Measurements from ENCODE around the gene UGT1A9. TPM values are rescaled to one million over a fixed set of nuclear protein-coding genes. Genes with fewer than 3 reads are reported as not detected.
"Not testable (repeated sequence)": the region's sequence is repeated elsewhere in the genome, so short reads cannot be mapped to it uniquely, and the experiment has no call there.

UGT1A9 gene
- total RNA-seq, 1 experiment from 2014 or later: not detected

DNA sequence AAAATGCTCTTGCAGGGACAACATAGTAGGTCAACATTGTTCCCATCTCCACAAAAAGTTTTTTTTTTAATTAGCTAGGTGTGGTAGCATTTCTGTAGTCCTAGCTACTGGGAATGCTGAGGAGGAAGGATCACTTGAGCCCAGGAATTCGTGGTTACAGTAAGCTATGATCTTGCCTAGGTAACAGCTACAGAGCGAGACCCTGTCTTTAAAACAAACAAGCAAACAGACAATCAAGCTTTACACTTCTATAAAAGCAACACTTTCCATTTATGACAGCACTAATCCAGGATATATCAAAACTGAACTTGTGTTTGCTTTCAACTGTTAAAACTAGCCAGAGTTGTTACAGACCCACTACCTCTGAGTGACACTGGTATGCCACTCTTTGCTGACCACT is 69.2 kb downstream of the UGT1A9 start:
- POLR2A ChIA-PET (ENCODE audit: unreplicated experiment): interaction anchor here (0.6 kb wide), 3 partner anchors 41 to 1330 kb away, joined by 3 to 8 read pairs (median 3); no protein-coding TSS in a partner anchor
- Histone ChIP-seq H3K4me1 (replicated peaks; ENCODE audit: insufficient read depth) (no peaks in the 10 kb centered on the region), H3K27ac (0 out of 2 replicates have a peak overlapping the region, but pooled peaks have one; percentile 9), H3K9me3 (ENCODE audit: insufficient read depth, low read depth) (no peaks in the 10 kb centered on the region), H3K79me2 (ENCODE audit: low read depth) (peaks cover 95% of the 10 kb centered on the region), H3K4me2 (no peak overlapping the region), H3K27me3 (ENCODE audit: insufficient read depth, low read depth) (no peaks in the 10 kb centered on the region), H3K36me3 (ENCODE audit: low read depth) (peaks cover 77% of the 10 kb centered on the region), H4K20me1 (ENCODE audit: insufficient read depth) (peaks cover 53% of the 10 kb centered on the region), H2AFZ (no peak overlapping the region), H3K4me3 (no peak overlapping the region), H3K9me2 (ENCODE audit: insufficient read depth) (no peaks in the 10 kb centered on the region), H3F3A (ENCODE audit: insufficient read depth, low read depth) (peaks cover 40% of the 10 kb centered on the region)
- no TSS peak for BruUV-seq (replicated peaks)
- TF ChIP-seq EZH2 (IDR thresholded peaks at IDR 0.05; ENCODE audit: low read depth): no peak
- TF ChIP-seq, protein P1, sequence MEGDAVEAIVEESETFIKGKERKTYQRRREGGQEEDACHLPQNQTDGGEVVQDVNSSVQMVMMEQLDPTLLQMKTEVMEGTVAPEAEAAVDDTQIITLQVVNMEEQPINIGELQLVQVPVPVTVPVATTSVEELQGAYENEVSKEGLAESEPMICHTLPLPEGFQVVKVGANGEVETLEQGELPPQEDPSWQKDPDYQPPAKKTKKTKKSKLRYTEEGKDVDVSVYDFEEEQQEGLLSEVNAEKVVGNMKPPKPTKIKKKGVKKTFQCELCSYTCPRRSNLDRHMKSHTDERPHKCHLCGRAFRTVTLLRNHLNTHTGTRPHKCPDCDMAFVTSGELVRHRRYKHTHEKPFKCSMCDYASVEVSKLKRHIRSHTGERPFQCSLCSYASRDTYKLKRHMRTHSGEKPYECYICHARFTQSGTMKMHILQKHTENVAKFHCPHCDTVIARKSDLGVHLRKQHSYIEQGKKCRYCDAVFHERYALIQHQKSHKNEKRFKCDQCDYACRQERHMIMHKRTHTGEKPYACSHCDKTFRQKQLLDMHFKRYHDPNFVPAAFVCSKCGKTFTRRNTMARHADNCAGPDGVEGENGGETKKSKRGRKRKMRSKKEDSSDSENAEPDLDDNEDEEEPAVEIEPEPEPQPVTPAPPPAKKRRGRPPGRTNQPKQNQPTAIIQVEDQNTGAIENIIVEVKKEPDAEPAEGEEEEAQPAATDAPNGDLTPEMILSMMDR (conservative IDR thresholded peaks at IDR 0.05): no peak
- CTCF ChIA-PET: no interaction called here
- DNase-seq: peak in 1 of 2 experiments; percentile 26
- intact Hi-C loops (cut with micrococcal nuclease; ENCODE audit: unreplicated experiment): no loop called here

DNA sequence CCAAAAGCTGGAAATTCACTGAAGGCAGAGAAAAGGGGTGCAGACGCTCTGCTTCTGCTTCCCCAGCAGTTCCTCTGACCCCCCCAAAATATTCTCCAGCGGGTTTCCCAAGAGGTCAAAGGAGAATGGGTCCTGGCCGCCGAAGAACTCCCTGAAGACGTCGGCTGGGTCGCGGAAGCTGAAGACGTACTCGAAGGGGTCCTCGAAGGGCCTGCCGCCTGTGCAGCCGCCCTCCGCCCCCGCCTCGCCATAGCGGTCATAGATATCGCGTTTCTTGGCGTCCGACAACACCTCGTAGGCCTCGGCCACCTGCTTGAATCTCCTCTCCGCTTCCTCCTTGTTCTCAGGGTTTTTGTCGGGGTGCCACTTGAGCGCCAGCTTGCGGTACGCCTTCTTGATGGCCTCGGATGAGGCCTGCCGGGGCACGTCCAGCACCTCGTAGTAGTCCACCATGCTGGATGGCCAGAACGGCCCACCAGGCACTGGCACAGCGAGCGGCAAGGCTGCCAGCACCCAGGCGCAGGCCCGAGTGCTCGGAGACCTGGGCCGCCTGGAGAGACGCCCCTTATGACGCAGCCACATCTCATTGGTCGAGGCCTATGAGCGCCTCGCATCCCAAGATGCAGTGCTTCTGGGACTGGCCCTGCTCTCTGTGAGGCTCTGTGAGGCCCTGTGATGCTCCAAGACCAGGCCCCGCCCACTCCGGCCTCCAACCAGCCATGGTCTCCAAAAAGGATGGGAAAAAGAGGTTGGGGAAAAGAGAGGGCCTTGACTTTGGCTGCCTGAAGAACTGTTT is 72.0 kb downstream of the UGT1A9 start:
- peak in 1 of 2 experiments; percentile 26 for DNase-seq
- Histone ChIP-seq H3K4me3 (no peak overlapping the region), H3K9me2 (ENCODE audit: insufficient read depth) (no peaks in the 10 kb centered on the region), H3K4me1 (replicated peaks; ENCODE audit: insufficient read depth) (no peaks in the 10 kb centered on the region), H3K27ac (no peak overlapping the region), H3K27me3 (ENCODE audit: insufficient read depth, low read depth) (no peaks in the 10 kb centered on the region), H3K4me2 (no peak overlapping the region), H3F3A (ENCODE audit: insufficient read depth, low read depth) (peaks cover 40% of the 10 kb centered on the region; the same call in 1 of the 2 replicates), H3K79me2 (ENCODE audit: low read depth) (peaks cover 95% of the 10 kb centered on the region), H3K36me3 (ENCODE audit: low read depth) (peaks cover 76% of the 10 kb centered on the region), H3K9me3 (ENCODE audit: insufficient read depth, low read depth) (no peaks in the 10 kb centered on the region), H4K20me1 (ENCODE audit: insufficient read depth) (peaks cover 29% of the 10 kb centered on the region), H2AFZ (no peak overlapping the region)
- no TSS peak for BruUV-seq (replicated peaks)
- intact Hi-C loops (cut with micrococcal nuclease; ENCODE audit: unreplicated experiment): no loop called here
- ChIA-PET POLR2A (ENCODE audit: unreplicated experiment) (no interaction called here), CTCF (interaction anchor here (0.6 kb wide), 1 partner anchor 18 kb away, joined by 3 read pairs; no protein-coding TSS in a partner anchor)
- no peak for TF ChIP-seq EZH2 (IDR thresholded peaks at IDR 0.05; ENCODE audit: low read depth)
- TF ChIP-seq, protein P1 (conservative IDR thresholded peaks at IDR 0.05): no peak

DNA sequence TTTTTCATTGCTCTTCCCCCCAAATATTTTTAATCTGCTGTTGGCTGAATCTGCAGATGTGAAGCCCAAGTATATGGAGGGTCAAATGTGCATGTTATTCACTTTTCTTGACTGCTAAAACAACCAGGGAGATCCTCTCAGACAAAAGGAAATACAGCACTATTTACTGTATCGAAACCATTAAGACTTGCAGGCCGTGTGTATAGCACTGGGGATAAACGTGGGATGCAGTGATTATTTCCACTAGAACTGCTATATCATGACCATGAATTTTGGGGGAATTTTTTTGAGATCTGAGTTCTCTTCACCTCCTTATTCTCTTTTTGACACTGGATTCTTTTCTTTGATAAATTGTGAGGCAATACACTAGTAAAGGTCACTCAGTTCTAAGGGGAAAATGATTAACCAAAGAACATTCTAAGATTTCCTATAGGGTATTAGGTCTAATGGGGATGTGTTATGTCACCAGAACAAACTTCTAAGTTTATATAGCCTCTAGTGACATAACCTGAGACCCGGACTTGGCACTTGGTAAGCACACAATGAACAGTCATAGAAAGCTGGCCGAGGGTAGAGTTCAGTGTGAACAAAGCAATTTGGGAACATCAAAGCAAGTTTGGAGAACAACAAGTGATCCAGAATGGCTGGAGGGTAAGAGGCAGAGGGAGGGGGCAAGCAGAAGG is 73.5 kb downstream of the UGT1A9 start:
- H3K79me2 ChIP-seq (ENCODE audit: low read depth): peaks cover 95% of the 10 kb centered on the region
- H3K9me3 ChIP-seq (ENCODE audit: insufficient read depth, low read depth): peaks cover 8% of the 10 kb centered on the region
- intact Hi-C loops (cut with micrococcal nuclease; ENCODE audit: unreplicated experiment): no loop called here
- ChIA-PET POLR2A (ENCODE audit: unreplicated experiment) (no interaction called here), CTCF (no interaction called here)
- H3K4me2 ChIP-seq: no peak overlapping the region
- no peaks in the 10 kb centered on the region for H3K27me3 ChIP-seq (ENCODE audit: insufficient read depth, low read depth)
- H3K27ac ChIP-seq: no peak overlapping the region
- H2AFZ ChIP-seq: no peak overlapping the region
- no peak overlapping the region for H3K4me3 ChIP-seq
- peak in 1 of 2 experiments; percentile 30 for DNase-seq
- no peaks in the 10 kb centered on the region for H3K4me1 ChIP-seq (replicated peaks; ENCODE audit: insufficient read depth)
- BruUV-seq (replicated peaks): no TSS peak
- H3F3A ChIP-seq (ENCODE audit: insufficient read depth, low read depth): peaks cover 45% of the 10 kb centered on the region
- TF ChIP-seq, protein P1 (conservative IDR thresholded peaks at IDR 0.05): no peak
- no peak for TF ChIP-seq EZH2 (IDR thresholded peaks at IDR 0.05; ENCODE audit: low read depth)
- no peaks in the 10 kb centered on the region for H3K9me2 ChIP-seq (ENCODE audit: insufficient read depth)
- peaks cover 88% of the 10 kb centered on the region for H3K36me3 ChIP-seq (ENCODE audit: low read depth)
- H4K20me1 ChIP-seq (ENCODE audit: insufficient read depth): peaks cover 19% of the 10 kb centered on the region

DNA sequence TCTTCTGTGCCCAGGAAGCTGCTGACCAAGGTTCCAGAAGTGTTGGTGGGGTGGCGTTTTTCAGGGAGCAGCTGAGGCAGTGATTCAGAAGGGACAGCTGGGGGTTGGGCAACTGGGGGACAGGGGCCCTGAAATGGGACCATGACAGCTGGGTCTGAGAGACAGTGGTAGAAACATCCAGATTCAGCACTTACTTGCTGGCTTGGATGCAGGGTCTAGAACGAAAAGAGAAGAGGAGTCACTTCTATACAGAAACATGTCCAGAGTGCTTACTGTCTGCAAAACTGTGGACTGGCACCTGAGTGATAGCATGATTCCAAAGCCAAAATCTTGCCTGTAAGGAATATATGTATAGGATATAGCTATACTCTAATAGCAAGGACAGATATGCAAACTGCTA is 74.1 kb downstream of the UGT1A9 start:
- H3K9me3 ChIP-seq (ENCODE audit: insufficient read depth, low read depth); H3K27ac ChIP-seq; H2AFZ ChIP-seq; BruUV-seq (replicated peaks); H3K27me3 ChIP-seq (ENCODE audit: insufficient read depth, low read depth); H3K4me1 ChIP-seq (replicated peaks; ENCODE audit: insufficient read depth); H3K9me2 ChIP-seq (ENCODE audit: insufficient read depth); H3K4me3 ChIP-seq; H3K4me2 ChIP-seq; POLR2A ChIA-PET (ENCODE audit: unreplicated experiment); intact Hi-C loops (cut with micrococcal nuclease; ENCODE audit: unreplicated experiment); CTCF ChIA-PET: not testable (repeated sequence)
- Histone ChIP-seq H3K36me3 (ENCODE audit: low read depth) (peaks cover 87% of the 10 kb centered on the region), H4K20me1 (ENCODE audit: insufficient read depth) (peaks cover 16% of the 10 kb centered on the region), H3F3A (ENCODE audit: insufficient read depth, low read depth) (peaks cover 45% of the 10 kb centered on the region), H3K79me2 (ENCODE audit: low read depth) (peaks cover 95% of the 10 kb centered on the region)
- peak in 1 of 2 experiments; percentile 26 for DNase-seq

Data from PC-9 (cell line).